Raji (cell line): ENCODE data around the gene LRP2BP.

Experiments used
- POLR2A ChIP-seq: IDR thresholded peaks from 2 replicates; pipeline ENCODE4 v1.6.1; 2011; ENCODE audit warnings: low read depth, low read length, control low read depth; ENCODE audit not compliant: insufficient read depth

LRP2BP gene

GRCh38 chr4:185381288-185382196 is 14.2 kb downstream of the LRP2BP start:
- TF ChIP-seq POLR2A: no peak

- no peak for TF ChIP-seq POLR2A
Observed at GRCh38 chr4:185380320-185380719, 15.4 kb downstream of the LRP2BP start.

GRCh38 chr4:185379326-185380295 is 16.1 kb downstream of the LRP2BP start:
- no peak for TF ChIP-seq POLR2A

- TF ChIP-seq POLR2A: no peak
Observed at GRCh38 chr4:185378264-185378663, 17.5 kb downstream of the LRP2BP start.

- no peak for TF ChIP-seq POLR2A
Observed at GRCh38 chr4:185374573-185374972, 21.2 kb downstream of the LRP2BP start.

- no peak for TF ChIP-seq POLR2A
Observed at GRCh38 chr4:185374027-185374426, 21.7 kb downstream of the LRP2BP start.

- no peak for TF ChIP-seq POLR2A
Observed at GRCh38 chr4:185371702-185372101, 24.0 kb downstream of the LRP2BP start.

- TF ChIP-seq POLR2A: no peak
Observed at GRCh38 chr4:185370268-185370949, 25.3 kb downstream of the LRP2BP start.

- no peak for TF ChIP-seq POLR2A
Observed at GRCh38 chr4:185369731-185370130, 26.0 kb downstream of the LRP2BP start.

GRCh38 chr4:185364886-185365285 is 30.8 kb downstream of the LRP2BP start:
- no peak for TF ChIP-seq POLR2A

GRCh38 chr4:185363251-185363650 is 32.5 kb downstream of the LRP2BP start:
- TF ChIP-seq POLR2A: no peak

- TF ChIP-seq POLR2A: no peak
Observed at GRCh38 chr4:185361872-185362271, 33.9 kb downstream of the LRP2BP start.

- no peak for TF ChIP-seq POLR2A
Observed at GRCh38 chr4:185359767-185360446, 35.8 kb downstream of the LRP2BP start.

GRCh38 chr4:185358959-185359358 is 36.8 kb downstream of the LRP2BP start:
- TF ChIP-seq POLR2A: no peak
